ENCODE results near the gene SCAP. TPM values are rescaled to one million over a fixed set of nuclear protein-coding genes. Genes with fewer than 3 reads are reported as not detected.

The SCAP gene
- total and polyA plus RNA-seq, 2 experiments from 2014 or later = 35.5 to 141 TPM

DNA sequence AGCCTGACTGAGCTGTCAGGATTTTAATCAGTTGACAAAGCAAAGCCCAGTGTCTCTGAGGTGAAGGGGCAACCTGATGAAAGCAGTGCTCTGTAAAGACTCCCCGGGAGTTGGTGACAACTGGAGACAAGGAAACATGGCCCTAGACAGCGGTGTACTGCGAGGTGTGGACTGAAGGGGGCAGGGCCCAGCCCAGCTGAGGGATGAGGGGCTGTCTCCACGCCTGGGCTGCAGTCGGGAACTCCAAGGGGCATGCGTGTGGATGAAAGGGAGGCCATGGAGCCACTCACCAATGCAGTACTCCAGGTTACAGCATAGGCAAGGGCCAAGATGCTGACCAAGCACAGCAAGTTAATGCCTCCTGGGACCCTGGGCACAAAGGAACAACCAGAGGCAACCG is 45.1 kb downstream of the SCAP start (continued):
- TF ChIP-seq, protein P1, sequence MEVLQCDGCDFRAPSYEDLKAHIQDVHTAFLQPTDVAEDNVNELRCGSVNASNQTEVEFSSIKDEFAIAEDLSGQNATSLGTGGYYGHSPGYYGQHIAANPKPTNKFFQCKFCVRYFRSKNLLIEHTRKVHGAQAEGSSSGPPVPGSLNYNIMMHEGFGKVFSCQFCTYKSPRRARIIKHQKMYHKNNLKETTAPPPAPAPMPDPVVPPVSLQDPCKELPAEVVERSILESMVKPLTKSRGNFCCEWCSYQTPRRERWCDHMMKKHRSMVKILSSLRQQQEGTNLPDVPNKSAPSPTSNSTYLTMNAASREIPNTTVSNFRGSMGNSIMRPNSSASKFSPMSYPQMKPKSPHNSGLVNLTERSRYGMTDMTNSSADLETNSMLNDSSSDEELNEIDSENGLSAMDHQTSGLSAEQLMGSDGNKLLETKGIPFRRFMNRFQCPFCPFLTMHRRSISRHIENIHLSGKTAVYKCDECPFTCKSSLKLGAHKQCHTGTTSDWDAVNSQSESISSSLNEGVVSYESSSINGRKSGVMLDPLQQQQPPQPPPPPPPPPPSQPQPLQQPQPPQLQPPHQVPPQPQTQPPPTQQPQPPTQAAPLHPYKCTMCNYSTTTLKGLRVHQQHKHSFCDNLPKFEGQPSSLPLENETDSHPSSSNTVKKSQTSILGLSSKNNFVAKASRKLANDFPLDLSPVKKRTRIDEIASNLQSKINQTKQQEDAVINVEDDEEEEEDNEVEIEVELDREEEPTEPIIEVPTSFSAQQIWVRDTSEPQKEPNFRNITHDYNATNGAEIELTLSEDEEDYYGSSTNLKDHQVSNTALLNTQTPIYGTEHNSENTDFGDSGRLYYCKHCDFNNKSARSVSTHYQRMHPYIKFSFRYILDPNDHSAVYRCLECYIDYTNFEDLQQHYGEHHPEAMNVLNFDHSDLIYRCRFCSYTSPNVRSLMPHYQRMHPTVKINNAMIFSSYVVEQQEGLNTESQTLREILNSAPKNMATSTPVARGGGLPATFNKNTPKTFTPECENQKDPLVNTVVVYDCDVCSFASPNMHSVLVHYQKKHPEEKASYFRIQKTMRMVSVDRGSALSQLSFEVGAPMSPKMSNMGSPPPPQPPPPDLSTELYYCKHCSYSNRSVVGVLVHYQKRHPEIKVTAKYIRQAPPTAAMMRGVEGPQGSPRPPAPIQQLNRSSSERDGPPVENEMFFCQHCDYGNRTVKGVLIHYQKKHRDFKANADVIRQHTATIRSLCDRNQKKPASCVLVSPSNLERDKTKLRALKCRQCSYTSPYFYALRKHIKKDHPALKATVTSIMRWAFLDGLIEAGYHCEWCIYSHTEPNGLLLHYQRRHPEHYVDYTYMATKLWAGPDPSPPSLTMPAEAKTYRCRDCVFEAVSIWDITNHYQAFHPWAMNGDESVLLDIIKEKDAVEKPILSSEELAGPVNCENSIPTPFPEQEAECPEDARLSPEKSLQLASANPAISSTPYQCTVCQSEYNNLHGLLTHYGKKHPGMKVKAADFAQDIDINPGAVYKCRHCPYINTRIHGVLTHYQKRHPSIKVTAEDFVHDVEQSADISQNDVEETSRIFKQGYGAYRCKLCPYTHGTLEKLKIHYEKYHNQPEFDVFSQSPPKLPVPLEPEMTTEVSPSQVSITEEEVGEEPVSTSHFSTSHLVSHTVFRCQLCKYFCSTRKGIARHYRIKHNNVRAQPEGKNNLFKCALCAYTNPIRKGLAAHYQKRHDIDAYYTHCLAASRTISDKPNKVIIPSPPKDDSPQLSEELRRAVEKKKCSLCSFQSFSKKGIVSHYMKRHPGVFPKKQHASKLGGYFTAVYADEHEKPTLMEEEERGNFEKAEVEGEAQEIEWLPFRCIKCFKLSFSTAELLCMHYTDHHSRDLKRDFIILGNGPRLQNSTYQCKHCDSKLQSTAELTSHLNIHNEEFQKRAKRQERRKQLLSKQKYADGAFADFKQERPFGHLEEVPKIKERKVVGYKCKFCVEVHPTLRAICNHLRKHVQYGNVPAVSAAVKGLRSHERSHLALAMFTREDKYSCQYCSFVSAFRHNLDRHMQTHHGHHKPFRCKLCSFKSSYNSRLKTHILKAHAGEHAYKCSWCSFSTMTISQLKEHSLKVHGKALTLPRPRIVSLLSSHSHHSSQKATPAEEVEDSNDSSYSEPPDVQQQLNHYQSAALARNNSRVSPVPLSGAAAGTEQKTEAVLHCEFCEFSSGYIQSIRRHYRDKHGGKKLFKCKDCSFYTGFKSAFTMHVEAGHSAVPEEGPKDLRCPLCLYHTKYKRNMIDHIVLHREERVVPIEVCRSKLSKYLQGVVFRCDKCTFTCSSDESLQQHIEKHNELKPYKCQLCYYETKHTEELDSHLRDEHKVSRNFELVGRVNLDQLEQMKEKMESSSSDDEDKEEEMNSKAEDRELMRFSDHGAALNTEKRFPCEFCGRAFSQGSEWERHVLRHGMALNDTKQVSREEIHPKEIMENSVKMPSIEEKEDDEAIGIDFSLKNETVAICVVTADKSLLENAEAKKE (CRISPR knock-in tag; IDR thresholded peaks at IDR 0.05) = no peak
- TF ChIP-seq NANOG (IDR thresholded peaks at IDR 0.05; ENCODE audit: borderline replicate concordance) = no peak
- no peak for TF ChIP-seq CREB1 (CRISPR knock-in tag; IDR thresholded peaks at IDR 0.05; ENCODE audit: low read depth)
- TF ChIP-seq, protein P2, sequence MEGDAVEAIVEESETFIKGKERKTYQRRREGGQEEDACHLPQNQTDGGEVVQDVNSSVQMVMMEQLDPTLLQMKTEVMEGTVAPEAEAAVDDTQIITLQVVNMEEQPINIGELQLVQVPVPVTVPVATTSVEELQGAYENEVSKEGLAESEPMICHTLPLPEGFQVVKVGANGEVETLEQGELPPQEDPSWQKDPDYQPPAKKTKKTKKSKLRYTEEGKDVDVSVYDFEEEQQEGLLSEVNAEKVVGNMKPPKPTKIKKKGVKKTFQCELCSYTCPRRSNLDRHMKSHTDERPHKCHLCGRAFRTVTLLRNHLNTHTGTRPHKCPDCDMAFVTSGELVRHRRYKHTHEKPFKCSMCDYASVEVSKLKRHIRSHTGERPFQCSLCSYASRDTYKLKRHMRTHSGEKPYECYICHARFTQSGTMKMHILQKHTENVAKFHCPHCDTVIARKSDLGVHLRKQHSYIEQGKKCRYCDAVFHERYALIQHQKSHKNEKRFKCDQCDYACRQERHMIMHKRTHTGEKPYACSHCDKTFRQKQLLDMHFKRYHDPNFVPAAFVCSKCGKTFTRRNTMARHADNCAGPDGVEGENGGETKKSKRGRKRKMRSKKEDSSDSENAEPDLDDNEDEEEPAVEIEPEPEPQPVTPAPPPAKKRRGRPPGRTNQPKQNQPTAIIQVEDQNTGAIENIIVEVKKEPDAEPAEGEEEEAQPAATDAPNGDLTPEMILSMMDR (conservative IDR thresholded peaks at IDR 0.05; ENCODE audit: low read depth in 2 of 2) = no peak
- TF ChIP-seq JUNB (IDR thresholded peaks at IDR 0.05; ENCODE audit: unreplicated experiment) = no peak
- no peak for TF ChIP-seq POLR2AphosphoS5 (IDR thresholded peaks at IDR 0.05; ENCODE audit: low read depth)
- TF ChIP-seq EZH2 (IDR thresholded peaks at IDR 0.05; ENCODE audit: low read depth, unreplicated experiment) = no peak
- no peak for TF ChIP-seq ZNF114 (CRISPR knock-in tag; IDR thresholded peaks at IDR 0.05)
